AG08396 (cell line): ENCODE data around the gene EYA4.

Source experiments
- DNase-seq: peaks from one replicate; pipeline ENCODE4 v3.0.0; 2012; ENCODE audit warnings: low spot score, mixed read lengths

The EYA4 gene

DNA sequence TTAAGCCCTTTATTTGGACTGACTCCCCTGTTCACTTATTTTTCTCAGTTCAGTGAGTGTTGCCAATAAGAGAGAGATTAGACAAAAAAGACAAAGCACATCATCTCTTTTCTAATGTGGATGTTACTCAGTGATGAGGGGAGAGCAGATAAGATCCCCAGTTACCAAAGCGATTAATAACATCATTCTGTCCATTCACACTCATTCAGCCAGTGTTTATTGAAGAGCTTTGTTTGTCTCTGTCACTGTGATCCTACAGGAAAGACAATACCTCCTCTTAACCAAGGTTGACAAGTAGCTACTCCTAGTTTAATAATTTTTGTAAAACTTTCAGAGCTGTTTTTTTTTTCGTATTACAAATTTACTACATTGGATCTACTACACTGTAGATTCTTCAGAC, 163.0 kb downstream of the EYA4 start:
- DNase-seq = no peak

DNA sequence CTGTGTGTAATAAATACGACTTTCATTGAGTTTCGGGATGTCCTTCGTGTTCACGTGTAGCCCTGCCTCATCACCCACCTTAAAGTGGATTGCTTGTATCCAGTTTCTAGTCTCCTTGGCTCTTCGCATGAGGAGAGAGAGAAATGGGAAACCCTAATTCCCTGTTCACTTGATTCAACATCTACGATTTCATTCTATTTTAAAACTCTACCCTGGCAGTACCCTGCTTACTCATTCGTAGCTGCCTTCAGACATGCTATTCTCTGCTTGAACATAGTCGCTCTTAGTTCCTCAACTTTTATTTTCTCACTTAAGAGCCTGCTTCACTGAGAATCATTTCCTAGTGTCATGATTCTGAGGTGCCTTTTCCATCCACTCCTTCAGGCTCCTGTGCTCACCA, 163.6 kb downstream of the EYA4 start:
- DNase-seq = no peak

DNA sequence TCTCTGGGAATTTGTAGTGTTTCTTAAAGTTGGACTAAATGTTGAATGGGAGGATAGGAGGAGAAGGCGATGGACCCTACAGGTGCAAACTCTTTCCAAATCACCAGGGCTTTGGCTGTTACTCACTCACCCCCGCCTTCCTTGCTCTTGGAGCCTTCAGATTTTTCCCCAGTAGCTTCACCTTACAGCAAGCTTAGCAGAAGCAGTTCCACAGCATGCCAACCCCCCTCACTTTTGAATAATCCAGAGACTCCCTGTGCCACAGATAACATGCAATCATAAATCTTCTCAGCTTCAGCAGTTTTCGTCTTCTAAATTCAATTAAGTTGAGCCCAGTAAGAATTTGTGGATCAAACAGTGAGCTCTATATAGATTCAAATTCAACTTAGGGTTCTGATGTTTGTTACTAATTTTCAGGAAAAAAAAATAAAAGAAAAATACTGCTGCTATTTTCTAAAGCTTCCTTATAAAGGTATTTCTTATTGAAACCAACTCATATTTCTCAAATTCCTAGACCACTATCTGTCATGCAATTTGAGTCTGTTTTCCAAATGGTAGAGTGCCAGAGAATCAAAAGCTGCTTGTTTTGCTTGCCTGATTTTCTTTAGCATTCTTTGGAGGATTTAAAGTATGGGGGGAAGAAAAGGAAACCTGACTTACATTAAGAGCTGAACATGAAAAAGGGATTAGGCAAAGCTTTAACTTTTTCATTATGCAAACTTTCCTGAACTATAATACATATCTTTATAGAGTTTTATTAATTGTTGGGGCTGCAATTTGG, 166.4 kb downstream of the EYA4 start:
- no peak for DNase-seq

DNA sequence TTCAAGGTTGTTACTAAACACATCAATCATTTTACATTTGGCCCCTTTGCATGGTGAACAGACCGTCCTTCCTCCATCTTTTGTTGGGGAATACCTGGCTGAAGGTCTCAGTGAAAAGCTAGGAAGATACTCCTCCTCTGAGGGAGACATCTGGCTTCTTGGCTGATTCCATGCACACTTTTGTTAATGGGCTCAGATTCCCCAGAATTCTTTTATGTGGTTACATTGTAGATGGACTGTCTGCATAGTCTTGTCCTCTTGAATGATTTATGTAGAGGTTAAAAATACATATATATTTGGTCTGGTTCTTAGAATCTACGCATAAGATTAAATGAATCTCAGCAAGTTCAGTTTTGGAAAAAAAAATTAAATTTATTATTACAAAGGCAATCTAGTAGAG, 167.0 kb downstream of the EYA4 start:
- DNase-seq = no peak

DNA sequence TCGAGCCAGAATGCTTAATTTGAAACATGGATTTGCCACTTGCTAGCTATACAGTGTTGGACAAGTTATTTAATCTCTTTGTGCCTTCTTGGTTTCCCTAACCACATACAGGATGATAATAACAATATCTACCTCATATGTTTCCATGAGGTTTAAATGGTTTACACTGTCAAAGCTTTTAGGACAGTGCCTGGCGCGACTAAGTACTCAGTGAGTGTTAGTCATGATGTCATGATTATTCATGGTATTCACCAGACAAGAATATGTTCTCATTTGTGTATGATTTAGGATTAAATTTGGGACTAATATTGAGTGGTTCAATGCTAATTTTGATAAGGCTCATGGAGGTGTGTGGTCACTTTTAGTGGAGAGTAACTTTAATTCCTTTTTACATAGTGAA, 167.4 kb downstream of the EYA4 start:
- no peak for DNase-seq

DNA sequence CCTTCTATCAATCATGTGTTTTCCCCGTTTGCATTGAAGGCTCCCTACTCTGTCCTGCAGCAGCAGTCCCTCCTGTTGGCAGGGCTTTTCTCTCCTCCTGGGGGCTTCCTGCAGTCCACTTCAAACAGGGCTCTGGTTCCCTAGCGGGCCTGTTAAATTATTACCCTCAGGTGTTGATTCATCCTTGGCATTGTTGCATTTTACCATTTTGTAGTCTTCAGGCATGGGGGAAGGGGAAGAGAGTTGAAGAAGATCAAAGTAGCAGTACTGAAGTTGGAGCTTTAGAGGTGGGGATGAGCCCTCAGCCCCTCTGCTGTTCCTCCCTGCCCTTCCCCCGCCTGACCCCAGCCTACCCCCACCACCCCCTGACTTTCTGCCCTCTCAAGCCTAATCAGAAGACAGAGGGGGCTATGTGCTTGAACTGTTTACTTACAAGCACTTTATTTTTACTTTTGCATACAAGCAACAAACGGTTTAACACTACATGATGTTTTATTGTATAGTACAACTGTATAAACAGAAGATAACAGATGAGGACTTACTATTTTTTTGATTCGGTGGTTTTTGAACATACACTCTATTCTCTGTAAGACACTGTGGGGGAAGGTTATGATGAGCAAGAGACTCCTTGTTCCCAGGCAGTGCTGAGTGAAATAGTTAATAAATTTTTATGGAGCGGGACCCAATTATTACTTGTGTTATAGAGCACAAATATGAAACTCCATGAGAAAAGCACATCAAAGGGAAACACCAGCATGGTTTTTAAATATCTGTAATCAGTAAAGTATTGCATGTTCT, 169.7 kb downstream of the EYA4 start:
- no peak for DNase-seq

DNA sequence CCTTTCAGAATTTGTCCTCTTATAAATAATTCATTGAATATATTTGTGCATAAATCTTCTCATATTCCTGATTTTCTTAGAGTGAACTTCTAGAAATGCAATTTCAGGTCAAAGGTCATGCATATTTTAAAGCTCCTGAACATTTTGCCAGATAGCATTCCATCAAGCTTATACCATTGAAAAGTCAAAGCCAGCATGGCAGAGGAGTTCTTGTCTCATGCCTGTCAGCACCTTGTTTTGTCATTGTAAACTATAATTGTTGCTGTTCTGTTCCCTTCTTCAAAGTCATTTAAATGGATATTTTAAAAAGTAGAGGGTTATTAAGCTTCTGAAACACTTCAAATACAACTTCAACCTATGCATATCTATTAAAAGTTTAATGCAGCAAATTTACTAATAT, 170.6 kb downstream of the EYA4 start:
- DNase-seq = no peak

DNA sequence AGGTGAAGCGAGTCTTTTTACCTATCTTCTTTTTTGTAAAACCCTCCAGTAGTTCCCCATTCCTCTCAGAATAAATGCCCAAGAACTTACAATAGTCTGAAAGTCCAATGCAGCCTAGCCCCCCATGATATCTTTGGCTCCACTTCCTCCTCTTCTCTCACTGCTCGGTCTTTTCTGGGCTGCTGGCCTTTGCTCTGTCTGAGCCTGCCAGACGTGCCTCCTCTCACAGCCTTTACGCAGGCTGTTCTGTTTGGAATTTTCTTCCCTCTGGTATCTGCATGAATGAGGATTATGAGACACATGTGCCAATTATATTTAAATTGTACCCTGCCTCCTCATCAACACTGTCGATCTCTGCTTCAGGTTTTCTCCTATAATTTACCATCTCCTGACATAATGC, 174.1 kb downstream of the EYA4 start:
- no peak for DNase-seq

DNA sequence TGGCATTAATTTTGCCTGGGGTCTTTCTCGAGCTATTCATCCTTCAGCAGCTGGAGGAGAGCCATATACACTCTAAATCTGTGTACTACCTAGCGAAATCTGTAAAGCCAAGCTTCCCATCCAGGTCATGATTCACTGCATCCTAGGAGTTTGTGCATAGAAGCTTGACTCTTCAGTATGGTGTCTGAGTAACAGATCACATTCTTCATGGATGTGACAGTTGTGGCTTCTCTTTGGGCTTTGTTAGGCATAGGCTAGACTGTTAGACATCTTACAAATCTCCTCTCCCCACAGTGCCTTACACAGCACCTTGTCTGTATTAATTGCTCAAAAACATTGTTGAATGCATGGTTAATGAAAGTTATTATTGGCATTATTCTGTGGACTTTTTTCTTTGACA, 177.0 kb downstream of the EYA4 start:
- no peak for DNase-seq

DNA sequence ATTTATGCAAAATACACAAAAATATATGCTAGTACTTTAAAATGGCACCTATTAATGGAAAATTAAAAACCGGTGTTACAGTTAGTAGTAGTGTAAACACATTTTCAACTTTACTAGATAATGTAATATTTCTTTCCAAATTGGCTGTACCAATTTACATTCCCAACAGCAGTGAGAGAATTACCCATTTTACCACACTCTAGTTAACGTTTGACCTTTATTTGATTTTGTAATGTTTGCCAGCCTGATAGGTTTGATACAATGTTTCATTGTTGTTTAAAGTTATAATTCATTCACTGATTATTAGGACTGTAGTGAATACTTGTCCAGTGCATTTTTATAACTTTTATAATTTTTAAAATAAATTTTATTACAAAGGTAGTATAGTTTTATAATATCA, 182.1 kb downstream of the EYA4 start:
- DNase-seq = no peak

DNA sequence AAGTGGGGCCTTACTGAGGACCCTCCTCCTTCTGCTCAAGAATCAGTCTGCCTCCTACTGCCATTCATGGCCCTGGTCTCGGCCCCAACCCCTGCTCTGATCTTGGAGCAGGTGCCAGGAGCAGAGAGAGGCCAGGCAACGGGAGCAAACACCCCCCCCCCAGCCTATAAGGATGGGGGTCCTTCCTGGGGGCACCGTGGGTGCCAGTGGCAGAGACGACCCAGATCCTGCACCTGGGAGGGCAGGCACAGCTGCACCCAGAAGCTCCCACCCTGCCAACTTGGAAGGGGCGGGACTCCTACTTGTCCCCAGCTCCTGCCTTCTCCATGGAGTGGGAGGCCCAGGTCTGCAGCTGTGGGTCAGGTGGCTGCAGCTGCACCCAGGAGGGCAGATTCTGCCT, 183.2 kb downstream of the EYA4 start:
- no peak for DNase-seq

DNA sequence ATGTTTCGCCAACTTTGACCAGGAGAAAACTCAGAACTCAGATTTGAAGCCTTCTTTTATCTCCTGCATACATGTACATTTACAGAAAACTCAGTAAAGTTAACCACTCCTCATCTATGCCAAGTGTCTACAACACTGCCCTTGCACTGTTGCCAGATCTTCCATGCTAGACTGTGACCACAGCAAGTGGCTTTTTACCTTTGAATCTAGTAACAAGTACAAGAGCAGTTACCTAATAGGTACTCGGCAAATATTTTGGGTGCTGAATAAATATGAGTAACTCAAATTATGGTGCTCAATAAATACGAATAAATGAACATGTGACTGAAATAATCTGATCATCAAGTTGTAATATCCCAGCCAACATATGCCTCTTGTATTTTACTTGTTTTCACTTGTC, 184.9 kb downstream of the EYA4 start:
- no peak for DNase-seq

DNA sequence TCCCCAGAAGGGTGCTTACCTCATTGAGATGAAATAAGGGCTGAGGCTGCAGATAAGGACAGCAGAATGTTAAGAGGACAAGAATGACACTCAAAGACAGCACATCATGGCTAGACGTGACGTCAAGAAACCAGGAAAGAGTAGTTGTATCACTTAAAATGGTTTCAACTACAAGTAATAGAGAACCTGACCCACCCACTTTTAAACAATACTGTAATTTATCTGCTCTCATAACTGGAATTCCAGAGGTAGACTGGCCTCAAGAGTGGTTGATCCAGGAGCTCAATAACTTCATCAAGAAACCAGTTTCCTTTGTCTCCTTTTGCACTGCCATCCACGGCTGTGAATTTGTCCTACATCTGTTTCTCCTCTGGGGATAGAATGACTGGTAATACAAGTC, 187.1 kb downstream of the EYA4 start:
- no peak for DNase-seq

DNA sequence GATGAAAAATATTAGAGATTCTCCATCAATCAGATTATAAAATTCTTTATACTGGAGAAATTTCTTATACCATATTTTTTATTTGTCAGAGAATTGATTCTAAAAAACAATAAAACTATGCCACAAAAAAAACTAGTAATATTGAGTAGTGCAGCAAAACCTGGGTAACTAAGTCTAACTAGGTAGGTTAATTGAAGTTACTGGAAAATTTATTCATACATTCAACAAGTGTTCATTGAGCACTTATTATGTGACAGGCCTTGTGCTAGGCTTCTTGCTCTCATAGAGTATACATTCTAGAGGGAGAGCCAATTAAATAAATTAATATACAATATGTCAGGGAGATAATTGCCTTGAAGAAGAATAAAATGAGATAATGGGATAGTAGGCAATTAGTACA, 189.4 kb downstream of the EYA4 start:
- no peak for DNase-seq

DNA sequence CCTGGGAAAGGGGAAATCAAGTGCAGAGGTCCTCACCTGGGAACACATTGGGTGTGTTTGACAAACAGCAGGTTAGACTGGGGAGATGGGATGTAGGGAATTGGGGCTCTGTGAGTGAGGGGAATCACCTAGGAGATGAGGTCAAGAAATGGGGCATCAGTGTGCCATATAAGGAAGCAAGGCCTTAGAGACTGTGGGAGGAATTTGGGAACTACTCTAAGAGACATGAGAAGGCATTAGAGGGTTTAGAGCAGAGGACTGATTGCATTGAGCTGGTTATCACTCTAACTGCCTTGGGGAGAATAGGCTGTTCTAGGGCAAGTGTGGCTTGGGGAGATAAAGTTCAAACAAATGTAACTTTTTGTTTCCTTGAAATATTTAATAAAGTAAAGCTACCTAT, 189.9 kb downstream of the EYA4 start:
- DNase-seq = no peak

DNA sequence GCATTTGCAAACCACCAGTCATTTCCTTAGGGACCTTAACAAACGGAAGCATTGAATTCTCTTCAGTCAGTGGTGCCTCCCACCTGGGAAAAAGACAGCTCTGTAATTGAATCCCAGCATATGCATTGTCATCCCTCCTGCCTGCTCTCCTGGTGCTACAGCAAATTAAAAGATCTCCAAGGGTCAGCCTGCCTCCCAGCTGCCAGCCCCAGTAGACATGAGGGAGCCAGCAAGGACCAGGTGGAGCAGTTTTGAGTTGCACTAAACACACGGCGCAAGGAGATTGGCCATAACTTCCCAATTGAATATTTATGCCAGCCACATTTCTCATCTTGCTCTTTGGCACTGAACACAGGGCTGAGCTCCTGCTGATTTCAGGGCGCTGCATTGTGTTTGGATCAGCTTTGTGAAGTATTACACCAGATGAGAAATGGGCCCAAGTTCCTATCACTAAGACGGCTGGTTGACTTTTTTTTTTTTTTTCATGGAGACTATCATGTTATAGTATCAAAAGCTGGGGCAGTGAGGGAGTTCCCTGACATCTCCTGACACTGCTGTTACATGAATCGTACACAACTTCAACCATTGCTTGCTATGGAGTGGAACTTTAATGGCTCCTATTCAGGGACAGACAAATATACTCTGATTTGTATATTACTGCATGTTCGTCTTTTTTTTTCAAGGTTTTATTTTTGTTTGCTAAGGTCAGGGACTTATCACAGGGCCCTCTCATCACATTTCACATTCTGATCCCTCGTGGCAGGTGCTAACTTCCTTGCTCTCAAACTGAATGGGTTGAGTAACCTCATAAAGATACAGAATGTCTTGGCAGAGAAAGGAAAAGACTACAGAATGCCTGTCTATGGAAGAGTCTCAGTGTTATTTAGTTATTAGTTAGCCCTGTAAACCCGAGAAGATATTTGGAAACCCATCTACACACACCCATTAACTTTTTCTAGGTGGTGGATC, 191.1 kb downstream of the EYA4 start:
- no peak for DNase-seq

DNA sequence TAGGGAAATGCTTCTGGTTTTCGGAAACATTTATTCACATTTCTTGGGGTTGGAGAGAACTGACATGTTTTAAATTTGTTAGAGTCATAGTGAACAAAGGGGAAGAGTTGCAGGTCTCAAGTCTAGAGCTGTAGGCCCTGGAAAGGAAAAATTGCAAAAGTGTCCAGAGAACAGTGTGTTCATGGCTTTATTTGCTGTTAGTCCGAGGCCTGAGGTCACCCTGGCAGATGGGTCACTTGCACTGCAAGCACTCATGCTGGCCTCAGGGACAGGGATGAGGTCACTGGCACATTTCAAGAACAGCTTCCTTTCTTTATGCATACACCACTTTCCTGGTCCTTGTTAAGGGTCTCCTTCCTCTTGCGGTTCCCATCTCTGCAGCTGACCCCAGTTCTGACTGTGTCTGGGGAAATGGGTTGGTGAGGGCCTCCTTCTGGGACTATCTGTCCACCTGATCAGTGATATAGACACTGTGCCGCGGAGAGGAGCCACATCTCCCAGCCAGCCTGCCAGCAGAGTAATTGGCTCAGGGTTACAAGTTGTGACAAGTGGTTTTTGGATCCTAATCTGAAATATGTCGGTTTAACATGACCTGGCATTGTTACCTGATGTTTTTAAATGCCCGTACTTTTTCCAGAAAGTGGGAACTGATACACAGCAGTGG, 194.0 kb downstream of the EYA4 start:
- DNase-seq = no peak

DNA sequence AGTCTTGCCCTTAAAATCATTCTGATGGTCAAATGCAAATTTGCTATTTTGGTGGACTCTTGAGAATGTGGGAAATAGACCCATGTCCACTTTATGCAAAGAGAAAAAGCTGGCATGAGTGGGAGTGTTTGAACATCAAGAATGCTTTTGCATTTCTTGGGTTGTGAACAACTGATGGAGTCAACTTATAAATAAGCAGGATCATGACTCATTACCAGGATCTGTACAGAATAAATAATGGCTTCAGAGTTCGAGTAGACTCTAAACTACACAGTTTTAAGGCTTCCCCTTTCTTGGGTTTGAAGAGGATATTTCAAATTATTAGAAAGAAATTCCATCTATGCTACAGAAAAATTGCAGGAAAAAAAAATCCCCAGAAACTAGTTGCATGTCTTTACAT, 195.5 kb downstream of the EYA4 start:
- peak; percentile 30 for DNase-seq

DNA sequence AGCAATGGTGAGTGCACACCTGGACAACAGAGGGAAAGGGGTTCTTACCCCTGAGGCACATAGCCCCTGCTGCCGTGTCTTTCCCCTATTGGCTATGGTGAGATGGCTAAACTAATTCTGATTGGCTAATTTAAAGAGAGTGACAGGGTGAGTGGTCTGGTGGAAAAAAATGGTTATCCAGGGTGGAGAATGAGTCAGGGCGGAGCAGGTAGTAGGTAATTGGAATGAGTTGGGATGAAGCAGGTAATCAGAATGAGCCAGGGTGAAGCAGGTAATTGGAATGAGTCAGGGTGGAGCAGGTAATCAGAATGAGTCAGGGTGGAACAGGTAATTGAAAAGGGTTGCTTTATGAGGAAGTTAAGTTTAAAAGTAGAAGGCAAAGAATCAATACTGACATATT, 200.3 kb downstream of the EYA4 start:
- no peak for DNase-seq

DNA sequence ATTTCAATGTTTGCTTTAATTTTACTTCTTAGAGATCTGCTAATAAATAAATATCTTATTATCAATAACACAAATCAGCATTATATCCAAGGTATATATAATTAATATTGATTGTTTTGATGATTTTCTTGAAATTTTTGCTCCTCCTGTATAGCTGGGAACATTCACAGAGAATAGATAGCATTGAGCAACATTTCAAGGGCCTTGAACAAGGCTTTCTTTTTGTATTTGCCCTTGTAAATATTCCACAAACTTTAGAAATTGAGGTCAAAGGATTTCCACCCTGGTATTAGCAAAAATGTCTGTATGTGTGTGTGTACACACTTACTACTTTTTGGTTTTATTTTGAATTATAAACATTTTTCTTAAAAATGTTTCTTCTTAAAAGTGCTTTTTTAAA, 205.6 kb downstream of the EYA4 start:
- DNase-seq = no peak

DNA sequence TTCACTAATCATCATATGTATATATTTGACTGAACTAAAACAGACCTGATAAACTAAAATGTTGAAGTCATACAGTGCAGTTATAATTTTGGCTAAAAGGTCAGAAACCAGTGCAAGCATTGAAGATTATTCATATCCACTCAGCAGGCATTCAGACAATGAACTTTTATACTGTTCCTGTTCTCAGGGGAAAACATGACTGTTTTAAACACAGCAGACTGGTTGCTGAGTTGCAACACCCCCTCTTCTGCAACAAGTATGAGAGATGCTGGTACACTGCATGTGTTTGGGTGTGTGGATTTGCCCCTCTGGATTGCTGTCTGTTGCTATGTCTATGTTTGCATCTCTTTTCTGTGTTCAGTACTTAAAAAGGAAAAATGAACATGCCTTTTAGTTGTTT, 206.8 kb downstream of the EYA4 start:
- DNase-seq = peak; percentile 10

DNA sequence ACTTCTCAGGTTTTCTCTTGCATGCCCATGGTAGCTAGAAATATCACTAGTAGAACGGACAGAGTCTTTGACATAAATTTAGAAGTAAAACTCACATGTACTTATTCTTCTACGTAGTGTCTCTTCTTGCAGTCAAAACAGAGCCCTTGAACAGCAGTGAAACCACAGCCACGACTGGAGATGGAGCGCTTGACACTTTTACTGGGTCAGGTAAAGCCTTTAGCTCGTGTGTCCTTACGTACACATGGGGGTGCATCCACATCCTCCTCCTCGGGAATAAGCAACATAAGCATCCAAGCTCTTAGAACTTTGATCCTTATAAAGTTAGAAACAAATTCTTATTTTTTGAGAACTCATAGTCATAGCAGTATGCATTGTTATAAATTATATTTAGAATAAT, 215.3 kb downstream of the EYA4 start:
- no peak for DNase-seq
